ENCODE measurements around the gene MYRIP.

MYRIP gene

DNA sequence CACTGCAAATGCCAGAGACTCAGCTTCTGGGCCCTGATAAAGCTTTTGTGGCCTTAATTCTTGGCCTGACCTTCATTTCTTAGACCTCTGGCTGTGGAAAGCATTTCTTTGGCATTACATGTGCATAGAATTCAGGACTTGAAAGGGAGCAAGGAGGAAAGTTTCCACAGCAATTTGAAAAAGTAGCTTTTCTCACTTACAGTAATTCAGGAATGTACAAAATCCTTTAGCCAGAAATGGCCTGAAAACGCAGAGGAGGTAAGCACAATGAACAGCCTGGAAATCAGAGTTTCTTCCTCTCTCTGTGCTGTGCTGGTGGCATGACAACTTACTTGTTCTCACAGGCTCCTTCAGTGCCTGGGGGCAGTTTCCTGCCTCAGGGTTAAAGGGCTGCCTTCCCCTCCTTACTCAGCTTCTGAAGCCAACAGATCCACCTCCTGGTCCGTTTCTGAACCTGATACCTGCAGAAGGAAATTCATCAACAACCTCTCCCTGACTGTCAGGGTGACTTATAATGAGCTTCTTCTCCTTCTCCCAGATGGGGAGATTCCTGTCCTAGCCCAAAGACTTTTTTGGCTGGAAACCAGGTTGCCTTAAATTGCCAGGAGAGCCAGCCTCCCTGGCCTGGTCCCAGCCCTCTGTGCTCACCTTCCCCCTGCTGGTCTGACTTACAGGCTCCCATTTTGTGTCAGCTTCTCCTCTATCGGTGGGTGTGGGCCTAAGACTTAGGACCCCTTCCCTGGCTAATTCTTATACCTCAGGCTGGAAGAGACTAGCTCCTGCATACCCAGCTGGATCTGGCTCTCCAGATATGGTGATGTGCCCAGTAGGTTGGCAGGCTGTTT is 102.3 kb downstream of the MYRIP start:
- Histone ChIP-seq H3K9me3 (no peaks in the 10 kb centered on the region), H3K4me1 (ENCODE audit: control insufficient read depth in 1 of 2, insufficient read depth in 1 of 2, low read depth in 1 of 2, low read length in 1 of 2) (no peaks in the 10 kb centered on the region), H3K27ac (no peak overlapping the region), H3K36me3 (no peaks in the 10 kb centered on the region), H3K27me3 (no peaks in the 10 kb centered on the region), H3K4me3 (ENCODE audit: low read depth in 1 of 2, low read length in 1 of 2) (no peak overlapping the region)
- TF ChIP-seq, protein P1, sequence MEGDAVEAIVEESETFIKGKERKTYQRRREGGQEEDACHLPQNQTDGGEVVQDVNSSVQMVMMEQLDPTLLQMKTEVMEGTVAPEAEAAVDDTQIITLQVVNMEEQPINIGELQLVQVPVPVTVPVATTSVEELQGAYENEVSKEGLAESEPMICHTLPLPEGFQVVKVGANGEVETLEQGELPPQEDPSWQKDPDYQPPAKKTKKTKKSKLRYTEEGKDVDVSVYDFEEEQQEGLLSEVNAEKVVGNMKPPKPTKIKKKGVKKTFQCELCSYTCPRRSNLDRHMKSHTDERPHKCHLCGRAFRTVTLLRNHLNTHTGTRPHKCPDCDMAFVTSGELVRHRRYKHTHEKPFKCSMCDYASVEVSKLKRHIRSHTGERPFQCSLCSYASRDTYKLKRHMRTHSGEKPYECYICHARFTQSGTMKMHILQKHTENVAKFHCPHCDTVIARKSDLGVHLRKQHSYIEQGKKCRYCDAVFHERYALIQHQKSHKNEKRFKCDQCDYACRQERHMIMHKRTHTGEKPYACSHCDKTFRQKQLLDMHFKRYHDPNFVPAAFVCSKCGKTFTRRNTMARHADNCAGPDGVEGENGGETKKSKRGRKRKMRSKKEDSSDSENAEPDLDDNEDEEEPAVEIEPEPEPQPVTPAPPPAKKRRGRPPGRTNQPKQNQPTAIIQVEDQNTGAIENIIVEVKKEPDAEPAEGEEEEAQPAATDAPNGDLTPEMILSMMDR (IDR thresholded peaks at IDR 0.05): no peak

DNA sequence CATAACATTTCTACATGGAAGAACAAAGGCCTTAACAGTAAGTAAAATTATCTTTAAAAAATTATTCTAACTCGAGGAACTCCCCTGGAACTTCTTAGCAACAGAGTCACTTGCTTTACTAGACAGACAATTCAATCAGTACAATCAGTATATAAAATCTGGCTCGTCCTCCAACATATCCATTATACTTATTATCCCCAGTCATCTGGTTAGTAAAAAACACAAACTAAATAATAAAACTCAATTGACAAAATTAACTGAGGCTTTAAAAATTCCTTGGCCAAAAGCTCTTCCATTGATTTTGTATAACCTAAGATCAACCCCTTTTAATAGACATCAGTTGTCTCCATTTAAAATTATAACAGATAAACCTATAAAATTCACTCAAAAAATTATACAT is 105.6 kb downstream of the MYRIP start:
- H3K27me3 ChIP-seq: no peaks in the 10 kb centered on the region
- H3K27ac ChIP-seq: no peak overlapping the region
- no peaks in the 10 kb centered on the region for H3K36me3 ChIP-seq
- no peaks in the 10 kb centered on the region for H3K9me3 ChIP-seq
- TF ChIP-seq, protein P1 (IDR thresholded peaks at IDR 0.05): no peak
- no peak overlapping the region for H3K4me3 ChIP-seq (ENCODE audit: low read depth in 1 of 2, low read length in 1 of 2)
- no peaks in the 10 kb centered on the region for H3K4me1 ChIP-seq (ENCODE audit: control insufficient read depth in 1 of 2, insufficient read depth in 1 of 2, low read depth in 1 of 2, low read length in 1 of 2)

DNA sequence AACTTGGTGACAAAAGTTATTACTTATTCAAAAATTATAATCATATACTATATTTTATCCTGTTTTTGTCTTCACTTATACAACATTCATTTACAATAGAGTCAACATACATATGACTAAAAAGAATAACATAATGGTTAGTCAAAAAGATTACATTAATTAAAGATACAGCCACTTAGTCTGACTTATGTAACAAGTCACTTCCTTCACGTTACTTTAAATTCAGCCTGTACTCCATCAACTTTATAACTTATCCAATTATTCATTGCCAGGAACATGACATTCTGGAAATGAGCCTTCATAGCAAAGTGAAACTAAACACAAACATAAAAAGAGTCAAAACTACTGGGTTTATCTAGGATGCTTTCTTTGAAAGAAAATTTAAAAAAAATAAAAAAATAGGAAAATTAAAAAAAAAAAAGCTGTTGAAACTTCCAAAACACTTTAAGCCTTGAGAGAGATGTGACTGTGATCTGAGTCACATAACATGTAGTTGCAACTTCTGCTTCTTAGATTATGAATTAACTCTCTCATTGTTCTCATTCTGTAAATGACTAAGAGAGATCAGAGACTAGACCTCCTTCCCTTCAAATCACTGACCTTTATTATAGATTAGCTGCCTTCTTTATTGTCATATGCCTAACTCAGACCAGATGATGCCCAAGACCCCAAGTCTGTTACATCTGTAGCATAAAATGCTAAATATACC is 107.8 kb downstream of the MYRIP start:
- Histone ChIP-seq H3K4me1 (ENCODE audit: control insufficient read depth in 1 of 2, insufficient read depth in 1 of 2, low read depth in 1 of 2, low read length in 1 of 2) (no peaks in the 10 kb centered on the region), H3K9me3 (no peaks in the 10 kb centered on the region), H3K4me3 (ENCODE audit: low read depth in 1 of 2, low read length in 1 of 2) (no peak overlapping the region), H3K27ac (no peak overlapping the region), H3K36me3 (no peaks in the 10 kb centered on the region), H3K27me3 (no peaks in the 10 kb centered on the region)
- TF ChIP-seq, protein P1 (IDR thresholded peaks at IDR 0.05): no peak

DNA sequence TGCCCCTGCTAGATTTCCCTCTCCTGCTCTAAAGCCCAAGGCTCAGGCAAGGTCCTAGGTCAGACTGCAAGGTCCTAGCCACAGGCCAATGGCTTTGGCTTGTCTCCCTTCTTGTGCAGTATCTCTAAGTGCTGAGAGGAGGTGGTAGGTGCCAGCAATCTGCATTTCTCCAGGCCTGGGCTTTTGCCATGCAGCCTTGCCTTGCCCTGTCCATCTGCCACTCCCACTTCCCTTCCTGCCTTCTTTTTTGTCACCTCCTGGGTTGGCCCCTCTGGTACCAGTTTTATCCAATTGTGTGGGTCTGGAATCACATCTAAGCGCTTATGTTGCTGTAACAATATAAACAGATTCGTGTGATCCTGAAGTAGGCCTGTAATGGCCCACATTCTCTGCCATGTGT is 109.9 kb downstream of the MYRIP start:
- no peak overlapping the region for H3K27ac ChIP-seq
- TF ChIP-seq, protein P1 (IDR thresholded peaks at IDR 0.05): no peak
- no peak overlapping the region for H3K4me3 ChIP-seq (ENCODE audit: low read depth in 1 of 2, low read length in 1 of 2)
- H3K27me3 ChIP-seq: no peaks in the 10 kb centered on the region
- H3K4me1 ChIP-seq (ENCODE audit: control insufficient read depth in 1 of 2, insufficient read depth in 1 of 2, low read depth in 1 of 2, low read length in 1 of 2): no peaks in the 10 kb centered on the region
- no peaks in the 10 kb centered on the region for H3K9me3 ChIP-seq
- no peaks in the 10 kb centered on the region for H3K36me3 ChIP-seq

DNA sequence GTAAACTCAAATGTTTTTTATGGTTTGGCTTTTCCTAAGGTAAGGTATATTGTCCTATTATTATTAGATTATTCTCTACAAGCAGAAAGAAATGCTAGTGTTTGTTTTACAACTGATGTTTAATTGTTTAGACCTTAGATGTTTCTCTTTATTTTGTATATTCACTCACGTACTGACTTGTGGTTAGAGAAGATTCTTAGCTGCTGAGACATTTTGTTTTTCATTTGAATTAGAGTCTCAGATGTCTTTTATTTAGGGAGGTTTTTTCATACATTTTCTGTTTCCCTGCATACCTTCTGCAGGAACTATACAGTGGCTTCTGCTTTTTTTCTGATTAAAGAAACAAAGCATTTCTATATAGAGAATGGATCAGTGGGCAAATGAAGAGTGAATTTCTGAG is 110.9 kb downstream of the MYRIP start:
- H3K27me3 ChIP-seq: no peaks in the 10 kb centered on the region
- no peaks in the 10 kb centered on the region for H3K4me1 ChIP-seq (ENCODE audit: control insufficient read depth in 1 of 2, insufficient read depth in 1 of 2, low read depth in 1 of 2, low read length in 1 of 2)
- H3K9me3 ChIP-seq: no peaks in the 10 kb centered on the region
- TF ChIP-seq, protein P1 (IDR thresholded peaks at IDR 0.05): no peak
- H3K27ac ChIP-seq: no peak overlapping the region
- H3K4me3 ChIP-seq (ENCODE audit: low read depth in 1 of 2, low read length in 1 of 2): no peak overlapping the region
- no peaks in the 10 kb centered on the region for H3K36me3 ChIP-seq
